SK-N-SH (cell line): ENCODE measurements around the gene CDAN1. TPM values are rescaled to one million over a fixed set of nuclear protein-coding genes. Genes with fewer than 3 reads are reported as not detected.

Experiments
- CTCF ChIA-PET: fragments of 300-600, 350-600 bp; formaldehyde crosslinking; extraction: SDS; loops from one replicate; lab custom pipeline; 2021; lab: Yijun Ruan, JAX
- POLR2A ChIA-PET: fragments of 350-600 bp; sonication (Branson Sonifier 250); formaldehyde crosslinking; extraction: SDS; loops from one replicate; lab custom pipeline; 2020; ENCODE audit warnings: antibody characterized with exemption, inconsistent platforms; lab: Yijun Ruan, JAX
- DNase-seq: peaks from one replicate; pipeline ENCODE4 v3.0.0; 2012
- H2AFZ ChIP-seq: fragments of 200-600 bp; sonication (generic); 2 replicates; pipeline ENCODE4 v1.8.1; 2016; ENCODE audit warnings: antibody characterized with exemption, mild to moderate bottlenecking, low read depth
- H3F3A ChIP-seq: fragments of 200-600 bp; sonication (generic); replicated peaks from 2 replicates; pipeline ENCODE3; 2016; ENCODE audit warnings: antibody characterized with exemption, mild to moderate bottlenecking; ENCODE audit not compliant: insufficient read depth
- H3K27ac ChIP-seq, 2 experiments: fragments of 200-500 bp in 1 of 2; fragments of 200-600 bp in 1 of 2; sonication (Bioruptor generic) in 1 of 2; sonication (generic), shearing (Covaris generic) in 1 of 2; 2 replicates each; pipeline versions ENCODE4 v1.5.1 to v1.6.1; 2014 to 2016; ENCODE audit warnings: low read depth in 2 of 2, inconsistent platforms in 1 of 2, low read length in 1 of 2, mild to moderate bottlenecking in 1 of 2, mixed read lengths in 1 of 2
- H3K27me3 ChIP-seq: fragments of 200-600 bp; sonication (generic), shearing (Covaris generic); 2 replicates; pipeline ENCODE4 v1.6.1; 2016; ENCODE audit warnings: mixed run types; ENCODE audit not compliant: insufficient read depth
- H3K36me3 ChIP-seq, 2 experiments: fragments of 200-500 bp in 1 of 2; fragments of 200-600 bp in 1 of 2; sonication (Bioruptor generic) in 1 of 2; sonication (generic) in 1 of 2; replicated peaks in 1 of 2; 2 replicates each; pipeline versions ENCODE3 to v1.5.1; 2014 to 2016; ENCODE audit warnings: low read length in 1 of 2, mild to moderate bottlenecking in 1 of 2; ENCODE audit not compliant: insufficient read depth in 2 of 2, control insufficient read depth in 1 of 2
- H3K4me1 ChIP-seq, 2 experiments: fragments of 200-500 bp in 1 of 2; fragments of 200-600 bp in 1 of 2; sonication (Bioruptor generic) in 1 of 2; sonication (generic), shearing (Covaris generic) in 1 of 2; 2 replicates each; pipeline versions ENCODE4 v1.5.1 to v1.6.1; 2014 to 2016; ENCODE audit warnings: low read depth in 1 of 2, low read length in 1 of 2, mixed run types in 1 of 2; ENCODE audit not compliant: insufficient read depth in 2 of 2, control insufficient read depth in 1 of 2
- H3K4me2 ChIP-seq: fragments of 200-600 bp; sonication (generic), shearing (Covaris generic); 2 replicates; pipeline ENCODE4 v1.6.1; 2017; ENCODE audit warnings: mixed run types
- H3K4me3 ChIP-seq, 2 experiments: fragments of 200-500 bp in 1 of 2; fragments of 200-600 bp in 1 of 2; sonication (Bioruptor generic) in 1 of 2; sonication (generic), shearing (Covaris generic) in 1 of 2; 2 replicates each; pipeline versions ENCODE4 v1.5.1 to v1.8.1; 2014 to 2016; ENCODE audit warnings: low read depth in 2 of 2, inconsistent platforms in 1 of 2, low read length in 1 of 2, mild to moderate bottlenecking in 1 of 2, mixed read lengths in 1 of 2, moderate library complexity in 1 of 2
- H3K79me2 ChIP-seq: fragments of 200-600 bp; sonication (generic); 2 replicates; pipeline ENCODE4 v1.8.1; 2017; ENCODE audit warnings: mild to moderate bottlenecking; ENCODE audit not compliant: insufficient read depth
- H3K9ac ChIP-seq: fragments of 200-600 bp; sonication (generic); 2 replicates; pipeline ENCODE4 v1.6.1; 2017; ENCODE audit warnings: mixed run types
- H3K9me2 ChIP-seq: fragments of 200-600 bp; sonication (generic); 2 replicates; pipeline ENCODE4 v1.6.1; 2017; ENCODE audit warnings: mixed run types
- H3K9me3 ChIP-seq: fragments of 200-600 bp; sonication (generic); 2 replicates; pipeline ENCODE4 v1.6.1; 2017; ENCODE audit warnings: mixed run types, mild to moderate bottlenecking, moderate library complexity
- H4K20me1 ChIP-seq: fragments of 200-600 bp; sonication (generic); 2 replicates; pipeline ENCODE4 v1.6.1; 2017; ENCODE audit warnings: mild to moderate bottlenecking, mixed run types; ENCODE audit not compliant: insufficient read depth
- CHD2 ChIP-seq: fragments of 150-350 bp; IDR thresholded peaks from 2 replicates; pipeline ENCODE4 v1.6.1; 2018; ENCODE audit warnings: low read length; ENCODE audit not compliant: partially characterized antibody
- FOSL2 ChIP-seq: IDR thresholded peaks from 2 replicates; pipeline ENCODE4 v1.4.0; 2012; ENCODE audit warnings: low read depth, mild to moderate bottlenecking, moderate library complexity, borderline replicate concordance
- FOXM1 ChIP-seq: IDR thresholded peaks from 2 replicates; pipeline ENCODE4 v1.4.0; 2012; ENCODE audit warnings: low read depth, mild to moderate bottlenecking
- GATA2 ChIP-seq: sonication (generic); formaldehyde crosslinking; IDR thresholded peaks from 2 replicates; pipeline ENCODE4 v1.5.0; 2020; ENCODE audit warnings: mild to moderate bottlenecking, missing genetic modification reagents
- MAX ChIP-seq: IDR thresholded peaks from 2 replicates; pipeline ENCODE4 v1.4.0; 2012; ENCODE audit warnings: low read depth
- MXI1 ChIP-seq: IDR thresholded peaks from 2 replicates; pipeline ENCODE4 v1.6.1; 2012; ENCODE audit warnings: mild to moderate bottlenecking, low read depth, low read length, improper control_type of control experiment
- NFIC ChIP-seq: IDR thresholded peaks from 2 replicates; pipeline ENCODE4 v1.4.0; 2012; ENCODE audit warnings: borderline replicate concordance
- RAD21 ChIP-seq: IDR thresholded peaks from 2 replicates; pipeline ENCODE4 v1.6.1; 2012; ENCODE audit warnings: mild to moderate bottlenecking, low read length
- RCOR1 ChIP-seq: fragments of 150-350 bp; IDR thresholded peaks from 2 replicates; pipeline ENCODE4 v1.6.1; 2017; ENCODE audit warnings: antibody characterized with exemption, low read length
- TEAD4 ChIP-seq: IDR thresholded peaks from 2 replicates; pipeline ENCODE4 v1.4.0; 2012; ENCODE audit warnings: mild to moderate bottlenecking, borderline replicate concordance; ENCODE audit not compliant: insufficient read depth
- YY1 ChIP-seq: IDR thresholded peaks from 2 replicates; pipeline ENCODE4 v1.4.0; 2012; ENCODE audit warnings: low read depth, mild to moderate bottlenecking
- WGBS: methylation state at CpG from one replicate; pipeline ENCODE4 v1.1.6; 2017; ENCODE audit warnings: low lambda C conversion rate; 5-methylcytosine and 5-hydroxymethylcytosine counted together
- polyA plus RNA-seq, 3 experiments: library from polyadenylated mRNA; depleted of rRNA; stranded (reverse); fragments of >200 nt; gene quantifications; 2 replicates each; pipeline ENCODE4 v1.2.3, GENCODE V29; 2012
- TF ChIP-seq, protein P1 (sequence below): fragments of 150-350 bp; IDR thresholded peaks from 2 replicates; pipeline ENCODE4 v1.6.1; 2016; ENCODE audit warnings: mild to moderate bottlenecking, low read depth, low read length
- TF ChIP-seq, protein P2 (sequence below): IDR thresholded peaks from 2 replicates; pipeline ENCODE4 v1.4.0; 2012; ENCODE audit warnings: low read depth, borderline replicate concordance
- TF ChIP-seq, protein P3 (sequence below): fragments of 150-350 bp; IDR thresholded peaks from 2 replicates; pipeline ENCODE4 v1.6.1; 2017; ENCODE audit warnings: antibody characterized with exemption, low read length, low read depth, borderline replicate concordance
- TF ChIP-seq, protein P4 (sequence below): fragments of 200-600 bp; sonication (generic); IDR thresholded peaks from 2 replicates; pipeline ENCODE4 v1.6.1; 2017; ENCODE audit warnings: antibody characterized with exemption, mild to moderate bottlenecking, moderate library complexity

The CDAN1 gene
- polyA plus RNA-seq, 1 of the 3 experiments (the other 2 are of a cell fraction): 6.2 TPM

- no peak for TF ChIP-seq YY1
- TF ChIP-seq, protein P1, sequence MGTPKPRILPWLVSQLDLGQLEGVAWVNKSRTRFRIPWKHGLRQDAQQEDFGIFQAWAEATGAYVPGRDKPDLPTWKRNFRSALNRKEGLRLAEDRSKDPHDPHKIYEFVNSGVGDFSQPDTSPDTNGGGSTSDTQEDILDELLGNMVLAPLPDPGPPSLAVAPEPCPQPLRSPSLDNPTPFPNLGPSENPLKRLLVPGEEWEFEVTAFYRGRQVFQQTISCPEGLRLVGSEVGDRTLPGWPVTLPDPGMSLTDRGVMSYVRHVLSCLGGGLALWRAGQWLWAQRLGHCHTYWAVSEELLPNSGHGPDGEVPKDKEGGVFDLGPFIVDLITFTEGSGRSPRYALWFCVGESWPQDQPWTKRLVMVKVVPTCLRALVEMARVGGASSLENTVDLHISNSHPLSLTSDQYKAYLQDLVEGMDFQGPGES: no peak
- TF ChIP-seq, protein P2, sequence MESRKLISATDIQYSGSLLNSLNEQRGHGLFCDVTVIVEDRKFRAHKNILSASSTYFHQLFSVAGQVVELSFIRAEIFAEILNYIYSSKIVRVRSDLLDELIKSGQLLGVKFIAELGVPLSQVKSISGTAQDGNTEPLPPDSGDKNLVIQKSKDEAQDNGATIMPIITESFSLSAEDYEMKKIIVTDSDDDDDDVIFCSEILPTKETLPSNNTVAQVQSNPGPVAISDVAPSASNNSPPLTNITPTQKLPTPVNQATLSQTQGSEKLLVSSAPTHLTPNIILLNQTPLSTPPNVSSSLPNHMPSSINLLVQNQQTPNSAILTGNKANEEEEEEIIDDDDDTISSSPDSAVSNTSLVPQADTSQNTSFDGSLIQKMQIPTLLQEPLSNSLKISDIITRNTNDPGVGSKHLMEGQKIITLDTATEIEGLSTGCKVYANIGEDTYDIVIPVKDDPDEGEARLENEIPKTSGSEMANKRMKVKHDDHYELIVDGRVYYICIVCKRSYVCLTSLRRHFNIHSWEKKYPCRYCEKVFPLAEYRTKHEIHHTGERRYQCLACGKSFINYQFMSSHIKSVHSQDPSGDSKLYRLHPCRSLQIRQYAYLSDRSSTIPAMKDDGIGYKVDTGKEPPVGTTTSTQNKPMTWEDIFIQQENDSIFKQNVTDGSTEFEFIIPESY: no peak
- no peak for TF ChIP-seq MAX
- TF ChIP-seq, protein P3, sequence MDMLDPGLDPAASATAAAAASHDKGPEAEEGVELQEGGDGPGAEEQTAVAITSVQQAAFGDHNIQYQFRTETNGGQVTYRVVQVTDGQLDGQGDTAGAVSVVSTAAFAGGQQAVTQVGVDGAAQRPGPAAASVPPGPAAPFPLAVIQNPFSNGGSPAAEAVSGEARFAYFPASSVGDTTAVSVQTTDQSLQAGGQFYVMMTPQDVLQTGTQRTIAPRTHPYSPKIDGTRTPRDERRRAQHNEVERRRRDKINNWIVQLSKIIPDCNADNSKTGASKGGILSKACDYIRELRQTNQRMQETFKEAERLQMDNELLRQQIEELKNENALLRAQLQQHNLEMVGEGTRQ: no peak
- TF ChIP-seq MXI1: no peak
- no peak for TF ChIP-seq GATA2 (CRISPR knock-in tag)
- TF ChIP-seq, all 33 proteins: peak for 0
- no peak overlapping the region for H3K9ac ChIP-seq
- H3K36me3 ChIP-seq: peaks cover 11 to 24% of the 10 kb centered on the region in 2 experiments
- ChIA-PET POLR2A (no interaction called here), CTCF (interaction anchor here (1.8 kb wide), 1 partner anchor 235 kb away, joined by 5 read pairs; no protein-coding TSS in a partner anchor)
- H3K9me2 ChIP-seq: no peaks in the 10 kb centered on the region
- H2AFZ ChIP-seq: no peak overlapping the region
- H3K4me2 ChIP-seq: no peak overlapping the region
- H4K20me1 ChIP-seq: no peaks in the 10 kb centered on the region
- no peak overlapping the region for H3K27ac ChIP-seq
- no peaks in the 10 kb centered on the region for H3F3A ChIP-seq
- 81% methylated on average over 6 of the region's 9 CpGs for WGBS
- DNase-seq: no peak
- H3K4me1 ChIP-seq: peaks cover 0 to 5% of the 10 kb centered on the region in 2 experiments; a peak in 1 of 4 replicates
- H3K9me3 ChIP-seq: no peaks in the 10 kb centered on the region
- no peak overlapping the region for H3K4me3 ChIP-seq
- H3K79me2 ChIP-seq: no peaks in the 10 kb centered on the region
- no peaks in the 10 kb centered on the region for H3K27me3 ChIP-seq
Measured at GRCh38 chr15:42691770-42692169, 45.2 kb downstream of the CDAN1 start.

DNA sequence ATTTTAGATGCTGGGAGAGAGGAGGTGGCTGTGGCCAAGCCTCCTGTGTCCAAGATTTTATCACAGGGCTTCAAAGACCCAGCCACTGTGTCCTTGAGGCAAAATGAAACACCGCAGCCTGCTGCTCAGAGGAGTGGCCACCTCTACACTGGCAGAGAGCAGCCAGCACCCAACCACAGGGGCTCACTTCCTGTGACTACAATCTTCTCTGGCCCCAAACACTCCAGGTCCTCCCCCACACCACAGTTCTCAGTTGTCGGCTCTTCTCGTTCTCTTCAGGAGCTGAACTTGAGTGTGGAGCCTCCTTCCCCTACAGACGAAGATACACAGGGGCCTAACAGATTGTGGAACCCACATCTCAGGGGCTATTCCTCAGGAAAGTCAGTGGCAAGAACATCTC lies 45.6 kb downstream of the CDAN1 start:
- Histone ChIP-seq H3K9me2 (no peaks in the 10 kb centered on the region), H3K79me2 (no peaks in the 10 kb centered on the region), H3K9me3 (no peaks in the 10 kb centered on the region), H3K9ac (no peak overlapping the region), H3F3A (no peaks in the 10 kb centered on the region), H3K4me1 (peaks cover 0 to 5% of the 10 kb centered on the region in 2 experiments; a peak in 1 of 4 replicates), H3K27ac (no peak overlapping the region; a peak in 1 of 4 replicates), H3K4me2 (no peak overlapping the region), H4K20me1 (no peaks in the 10 kb centered on the region), H3K36me3 (peaks cover 11 to 28% of the 10 kb centered on the region in 2 experiments), H3K27me3 (no peaks in the 10 kb centered on the region), H3K4me3 (no peak overlapping the region), H2AFZ (no peak overlapping the region)
- 94% methylated on average over 4 of the region's 4 CpGs for WGBS
- CTCF ChIA-PET: no interaction called here
- no peak for DNase-seq
- TF ChIP-seq, protein P4, sequence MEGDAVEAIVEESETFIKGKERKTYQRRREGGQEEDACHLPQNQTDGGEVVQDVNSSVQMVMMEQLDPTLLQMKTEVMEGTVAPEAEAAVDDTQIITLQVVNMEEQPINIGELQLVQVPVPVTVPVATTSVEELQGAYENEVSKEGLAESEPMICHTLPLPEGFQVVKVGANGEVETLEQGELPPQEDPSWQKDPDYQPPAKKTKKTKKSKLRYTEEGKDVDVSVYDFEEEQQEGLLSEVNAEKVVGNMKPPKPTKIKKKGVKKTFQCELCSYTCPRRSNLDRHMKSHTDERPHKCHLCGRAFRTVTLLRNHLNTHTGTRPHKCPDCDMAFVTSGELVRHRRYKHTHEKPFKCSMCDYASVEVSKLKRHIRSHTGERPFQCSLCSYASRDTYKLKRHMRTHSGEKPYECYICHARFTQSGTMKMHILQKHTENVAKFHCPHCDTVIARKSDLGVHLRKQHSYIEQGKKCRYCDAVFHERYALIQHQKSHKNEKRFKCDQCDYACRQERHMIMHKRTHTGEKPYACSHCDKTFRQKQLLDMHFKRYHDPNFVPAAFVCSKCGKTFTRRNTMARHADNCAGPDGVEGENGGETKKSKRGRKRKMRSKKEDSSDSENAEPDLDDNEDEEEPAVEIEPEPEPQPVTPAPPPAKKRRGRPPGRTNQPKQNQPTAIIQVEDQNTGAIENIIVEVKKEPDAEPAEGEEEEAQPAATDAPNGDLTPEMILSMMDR: no peak
- TF ChIP-seq MXI1 (no peak), TEAD4 (no peak), NFIC (no peak), FOSL2 (no peak), MAX (no peak), RAD21 (no peak), RCOR1 (no peak), FOXM1 (no peak), CHD2 (no peak)
- TF ChIP-seq, protein P3: no peak
- POLR2A ChIA-PET: no interaction called here
